ENCODE measurements around the gene CPLANE2.

Gene CPLANE2

GRCh38 chr1:16187748-16188401, 49.1 kb downstream of the CPLANE2 start:
- DNase-seq, result peak; percentile 56 to 70 (median 65)

- DNase-seq, result no peak
Measured at GRCh38 chr1:16186655-16187235, 50.2 kb downstream of the CPLANE2 start.

GRCh38 chr1:16184557-16185303, 52.3 kb downstream of the CPLANE2 start:
- no peak for DNase-seq

- no peak for DNase-seq
Measured at GRCh38 chr1:16183765-16184556, 53.0 kb downstream of the CPLANE2 start.

- DNase-seq, result no peak
Measured at GRCh38 chr1:16183179-16183578, 53.8 kb downstream of the CPLANE2 start.

GRCh38 chr1:16181887-16182719, 54.9 kb downstream of the CPLANE2 start:
- no peak for DNase-seq

Data from T-helper 2 cell (primary cell).